ENCODE measurements around the gene SPACDR. TPM values are rescaled to one million over a fixed set of nuclear protein-coding genes. Genes with fewer than 3 reads are reported as not detected.

Gene SPACDR
- total and polyA plus RNA-seq, 7 donors: 0.63 to 0.95 TPM; not detected in 5

GRCh38 chr7:100433592-100434296 lies 30.3 kb downstream of the SPACDR start:
- Histone ChIP-seq H3K27me3 (no peaks in the 10 kb centered on the region), H3K4me1 (peaks cover 0 to 48% (median 41%) of the 10 kb centered on the region in 4 donors), H3K36me3 (peaks cover 8 to 27% (median 16%) of the 10 kb centered on the region in 4 donors), H3K4me3 (no peak overlapping the region), H3K9me3 (no peaks in the 10 kb centered on the region), H3K27ac (peak overlapping the region in 1 of 4 donors; percentile 21)
- peak; percentile 57 for DNase-seq
- 81% methylated on average over 10 of the region's 10 CpGs for WGBS, 2 donors
- intact Hi-C loops (cut with DNase I): no loop called here
- TF ChIP-seq POLR2AphosphoS5 (IDR thresholded peaks at IDR 0.05) (no peak), EP300 (IDR thresholded peaks at IDR 0.05) (no peak), CTCF (IDR thresholded peaks at IDR 0.05) (no peak), POLR2A (IDR thresholded peaks at IDR 0.05) (no peak)

GRCh38 chr7:100433276-100433591 lies 30.8 kb downstream of the SPACDR start:
- no peaks in the 10 kb centered on the region for H3K27me3 ChIP-seq
- peaks cover 8 to 27% (median 16%) of the 10 kb centered on the region in 4 donors for H3K36me3 ChIP-seq
- H3K9me3 ChIP-seq: no peaks in the 10 kb centered on the region
- intact Hi-C loops (cut with DNase I): no loop called here
- 71 to 79% methylated on average over 4 of the region's 4 CpGs for WGBS, 2 donors
- no peak overlapping the region for H3K4me3 ChIP-seq
- peak; percentile 64 for DNase-seq
- peaks cover 0 to 48% (median 41%) of the 10 kb centered on the region in 4 donors for H3K4me1 ChIP-seq
- H3K27ac ChIP-seq: no peak overlapping the region
- TF ChIP-seq EP300 (IDR thresholded peaks at IDR 0.05) (no peak), CTCF (IDR thresholded peaks at IDR 0.05) (no peak), POLR2A (IDR thresholded peaks at IDR 0.05) (no peak), POLR2AphosphoS5 (IDR thresholded peaks at IDR 0.05) (no peak)

- no peaks in the 10 kb centered on the region for H3K9me3 ChIP-seq
- peaks cover 8 to 27% (median 16%) of the 10 kb centered on the region in 4 donors for H3K36me3 ChIP-seq
- peak; percentile 40 for DNase-seq
- intact Hi-C loops (cut with DNase I): no loop called here
- peak overlapping the region in 1 of 4 donors; percentile 21 for H3K27ac ChIP-seq
- 90 to 91% methylated on average over 21 of the region's 21 CpGs for WGBS, 2 donors
- no peak for TF ChIP-seq EP300 (IDR thresholded peaks at IDR 0.05)
- no peaks in the 10 kb centered on the region for H3K27me3 ChIP-seq
- H3K4me1 ChIP-seq: peaks cover 0 to 51% (median 43%) of the 10 kb centered on the region in 4 donors
- H3K4me3 ChIP-seq: no peak overlapping the region
Measured at GRCh38 chr7:100432621-100433275, 31.3 kb downstream of the SPACDR start.

DNA sequence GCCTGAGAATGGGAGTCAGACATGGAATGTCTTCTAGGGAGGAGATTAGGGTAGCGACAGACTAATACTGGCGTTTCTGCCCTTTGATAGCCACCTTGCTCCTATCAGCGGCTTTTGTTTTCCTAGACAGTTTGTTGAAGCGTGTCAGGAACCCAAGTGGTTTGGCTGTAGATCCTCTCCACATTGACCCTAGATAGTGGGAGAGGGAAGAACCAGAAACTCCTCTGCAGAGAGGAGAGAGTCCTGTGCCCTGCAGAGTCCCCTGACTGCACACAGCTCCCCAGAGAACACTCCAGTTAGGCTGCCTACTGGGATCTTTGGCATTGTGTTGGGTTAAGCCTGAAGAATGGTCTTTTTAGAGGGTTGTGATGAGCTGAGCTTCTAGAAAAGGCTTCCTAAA lies 32.0 kb downstream of the SPACDR start:
- TF ChIP-seq POLR2A (IDR thresholded peaks at IDR 0.05) (no peak), POLR2AphosphoS5 (IDR thresholded peaks at IDR 0.05) (no peak), CTCF (IDR thresholded peaks at IDR 0.05) (no peak), EP300 (IDR thresholded peaks at IDR 0.05) (no peak)
- Histone ChIP-seq H3K4me3 (no peak overlapping the region), H3K27me3 (no peaks in the 10 kb centered on the region), H3K9me3 (no peaks in the 10 kb centered on the region), H3K27ac (peak overlapping the region in 2 of 4 donors; percentile 21 to 99), H3K36me3 (peaks cover 8 to 27% (median 16%) of the 10 kb centered on the region in 4 donors), H3K4me1 (peaks cover 0 to 54% (median 44%) of the 10 kb centered on the region in 4 donors)
- WGBS, 2 donors: 81 to 91% methylated on average over 4 of the region's 4 CpGs
- DNase-seq: no peak
- intact Hi-C loops (cut with DNase I): no loop called here

DNA sequence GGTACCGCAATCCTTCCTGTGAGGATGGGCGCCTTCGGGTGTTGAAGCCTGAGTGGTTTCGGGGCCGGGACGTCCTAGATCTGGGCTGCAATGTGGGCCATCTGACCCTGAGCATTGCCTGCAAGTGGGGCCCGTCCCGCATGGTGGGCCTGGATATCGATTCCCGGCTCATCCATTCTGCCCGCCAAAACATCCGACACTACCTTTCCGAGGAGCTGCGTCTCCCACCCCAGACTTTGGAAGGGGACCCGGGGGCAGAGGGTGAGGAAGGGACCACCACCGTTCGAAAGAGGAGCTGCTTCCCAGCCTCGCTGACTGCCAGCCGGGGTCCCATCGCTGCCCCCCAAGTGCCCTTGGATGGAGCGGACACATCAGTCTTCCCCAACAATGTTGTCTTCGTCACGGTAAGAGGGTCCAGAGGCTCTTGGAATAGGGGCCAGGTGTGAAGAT lies 32.7 kb downstream of the SPACDR start:
- peak; percentile 70 for DNase-seq
- Histone ChIP-seq H3K27ac (peak overlapping the region in 3 of 4 donors; percentile 91 to 100 (median 99)), H3K9me3 (no peaks in the 10 kb centered on the region), H3K4me1 (peaks cover 0 to 50% (median 44%) of the 10 kb centered on the region in 4 donors), H3K4me3 (peak overlapping the region in 3 of 4 donors; percentile 61 to 90 (median 85)), H3K27me3 (no peaks in the 10 kb centered on the region), H3K36me3 (peaks cover 8 to 27% (median 16%) of the 10 kb centered on the region in 4 donors)
- WGBS, 2 donors: 93 to 95% methylated on average over 23 of the region's 23 CpGs
- TF ChIP-seq CTCF (IDR thresholded peaks at IDR 0.05) (no peak), POLR2A (IDR thresholded peaks at IDR 0.05) (no peak), POLR2AphosphoS5 (IDR thresholded peaks at IDR 0.05) (no peak), EP300 (IDR thresholded peaks at IDR 0.05) (no peak)
- intact Hi-C loops (cut with DNase I): no loop called here
